NCI-H187 (cell line): Measurements from ENCODE around the gene ARHGAP26.

Experiments
- DNase-seq, 2 experiments: peaks; one replicate each; lab custom pipeline; 2025; lab: John Stamatoyannopoulos, UW

Gene ARHGAP26

GRCh38 chr5:142849466-142849865, 79.3 kb downstream of the ARHGAP26 start:
- DNase-seq: no peak

GRCh38 chr5:142849880-142850279, 79.7 kb downstream of the ARHGAP26 start:
- DNase-seq: no peak

- DNase-seq: no peak
Observed at GRCh38 chr5:142851731-142852130, 81.6 kb downstream of the ARHGAP26 start.

- DNase-seq: no peak
Observed at GRCh38 chr5:142852416-142853198, 82.4 kb downstream of the ARHGAP26 start.

GRCh38 chr5:142853682-142854081, 83.5 kb downstream of the ARHGAP26 start:
- no peak for DNase-seq

- DNase-seq: no peak
Observed at GRCh38 chr5:142856269-142856782, 86.1 kb downstream of the ARHGAP26 start.

- no peak for DNase-seq
Observed at GRCh38 chr5:142857405-142857804, 87.2 kb downstream of the ARHGAP26 start.

- DNase-seq: no peak
Observed at GRCh38 chr5:142859037-142859436, 88.9 kb downstream of the ARHGAP26 start.

- DNase-seq: no peak
Observed at GRCh38 chr5:142860270-142860669, 90.1 kb downstream of the ARHGAP26 start.

- no peak for DNase-seq
Observed at GRCh38 chr5:142861011-142861410, 90.8 kb downstream of the ARHGAP26 start.

- no peak for DNase-seq
Observed at GRCh38 chr5:142862594-142862993, 92.4 kb downstream of the ARHGAP26 start.

GRCh38 chr5:142863856-142864255, 93.7 kb downstream of the ARHGAP26 start:
- DNase-seq: no peak

GRCh38 chr5:142864290-142865260, 94.4 kb downstream of the ARHGAP26 start:
- DNase-seq: no peak

- no peak for DNase-seq
Observed at GRCh38 chr5:142865631-142866030, 95.5 kb downstream of the ARHGAP26 start.

GRCh38 chr5:142866563-142867275, 96.5 kb downstream of the ARHGAP26 start:
- DNase-seq: no peak

- DNase-seq: no peak
Observed at GRCh38 chr5:142869886-142870285, 99.7 kb downstream of the ARHGAP26 start.

GRCh38 chr5:142870532-142871362, 100.6 kb downstream of the ARHGAP26 start:
- no peak for DNase-seq

GRCh38 chr5:142871363-142872193, 101.4 kb downstream of the ARHGAP26 start:
- DNase-seq: no peak

- no peak for DNase-seq
Observed at GRCh38 chr5:142872217-142872616, 102.0 kb downstream of the ARHGAP26 start.

- no peak for DNase-seq
Observed at GRCh38 chr5:142872795-142873194, 102.6 kb downstream of the ARHGAP26 start.
